ENCODE measurements around the gene ARMH1.

- TF ChIP-seq CTCF (IDR thresholded peaks at IDR 0.05 in 8 of 11, conservative IDR thresholded peaks at IDR 0.05 in 3 of 11) (no peak), POLR2A (IDR thresholded peaks at IDR 0.05) (no peak), POLR2AphosphoS5 (IDR thresholded peaks at IDR 0.05) (no peak)
Observed at GRCh38 chr1:44740179-44740617, 65.7 kb downstream of the ARMH1 start.

All from spleen (tissue), 7 donors.